Loucy (cell line): Measurements from ENCODE around the gene C1QTNF1.

Experiments used
- EZH2phosphoT487 ChIP-seq: fragments of 200-600 bp; IDR thresholded peaks from 2 replicates; pipeline ENCODE4 v1.6.1; 2018; ENCODE audit warnings: antibody characterized with exemption, mild to moderate bottlenecking, moderate library complexity, borderline replicate concordance
- TF ChIP-seq, protein P1 (sequence below): fragments of 200-600 bp; sonication (generic); conservative IDR thresholded peaks from 2 replicates; pipeline ENCODE4 v1.5.1; 2014; ENCODE audit warnings: mild to moderate bottlenecking, antibody characterized with exemption, low read length

DNA sequence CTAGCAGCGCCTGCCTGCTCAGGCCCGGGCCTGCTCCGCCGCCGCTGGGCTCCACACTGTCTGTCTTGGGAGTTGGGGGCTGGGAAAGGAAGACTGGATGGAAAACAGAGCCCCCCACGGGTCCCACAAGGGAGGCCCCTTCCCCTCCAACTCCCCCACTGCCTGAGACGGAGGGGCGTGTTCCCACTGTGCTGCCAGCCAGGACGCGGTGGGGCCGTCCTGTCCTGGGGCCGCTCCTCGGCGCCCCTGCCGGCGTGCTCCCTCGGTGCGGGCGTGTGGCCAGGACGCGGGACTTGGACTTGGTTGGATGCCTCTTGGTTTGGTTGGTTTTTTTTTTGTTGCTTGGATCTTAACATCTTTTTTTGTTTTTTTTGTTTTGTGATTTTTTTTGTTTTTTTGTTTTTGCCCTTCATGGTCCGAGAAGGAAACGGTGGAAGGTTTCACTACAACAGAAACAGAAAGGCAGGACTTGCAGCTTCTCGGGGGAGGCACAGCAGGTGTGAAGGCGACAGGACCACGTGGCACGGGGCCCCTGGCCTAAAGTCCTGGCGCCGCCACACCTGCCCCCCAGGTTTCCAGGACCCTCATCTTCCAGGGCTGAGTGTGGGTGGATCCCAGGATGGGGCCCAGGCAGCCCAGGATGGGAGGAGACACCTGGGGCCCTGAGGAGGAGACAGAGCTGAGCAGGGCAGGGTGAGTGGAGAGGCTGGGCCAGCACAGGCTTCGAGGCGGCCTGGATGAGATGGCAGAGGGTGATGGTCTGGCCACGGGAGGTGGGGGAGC, 66.7 kb downstream of the C1QTNF1 start:
- TF ChIP-seq, protein P1, sequence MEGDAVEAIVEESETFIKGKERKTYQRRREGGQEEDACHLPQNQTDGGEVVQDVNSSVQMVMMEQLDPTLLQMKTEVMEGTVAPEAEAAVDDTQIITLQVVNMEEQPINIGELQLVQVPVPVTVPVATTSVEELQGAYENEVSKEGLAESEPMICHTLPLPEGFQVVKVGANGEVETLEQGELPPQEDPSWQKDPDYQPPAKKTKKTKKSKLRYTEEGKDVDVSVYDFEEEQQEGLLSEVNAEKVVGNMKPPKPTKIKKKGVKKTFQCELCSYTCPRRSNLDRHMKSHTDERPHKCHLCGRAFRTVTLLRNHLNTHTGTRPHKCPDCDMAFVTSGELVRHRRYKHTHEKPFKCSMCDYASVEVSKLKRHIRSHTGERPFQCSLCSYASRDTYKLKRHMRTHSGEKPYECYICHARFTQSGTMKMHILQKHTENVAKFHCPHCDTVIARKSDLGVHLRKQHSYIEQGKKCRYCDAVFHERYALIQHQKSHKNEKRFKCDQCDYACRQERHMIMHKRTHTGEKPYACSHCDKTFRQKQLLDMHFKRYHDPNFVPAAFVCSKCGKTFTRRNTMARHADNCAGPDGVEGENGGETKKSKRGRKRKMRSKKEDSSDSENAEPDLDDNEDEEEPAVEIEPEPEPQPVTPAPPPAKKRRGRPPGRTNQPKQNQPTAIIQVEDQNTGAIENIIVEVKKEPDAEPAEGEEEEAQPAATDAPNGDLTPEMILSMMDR: no peak
- TF ChIP-seq EZH2phosphoT487: no peak
